B cell (primary cell): Measurements from ENCODE around the gene PFDN1.

ENCODE experiments used
- EZH2 ChIP-seq: IDR thresholded peaks from 2 replicates; pipeline ENCODE4 v1.6.1; 2012; ENCODE audit warnings: borderline replicate concordance, low read depth, mild to moderate bottlenecking, moderate library complexity, low read length; ENCODE audit not compliant: insufficient read depth, poor library complexity, severe bottlenecking
- TF ChIP-seq, protein P1 (sequence below): fragments of 200-600 bp; IDR thresholded peaks from one replicate; pipeline ENCODE4 v1.8.0; 2022; ENCODE audit warnings: antibody characterized with exemption, mild to moderate bottlenecking

GRCh38 chr5:140317859-140318258, 15.0 kb upstream of the PFDN1 start:
- TF ChIP-seq, protein P1, sequence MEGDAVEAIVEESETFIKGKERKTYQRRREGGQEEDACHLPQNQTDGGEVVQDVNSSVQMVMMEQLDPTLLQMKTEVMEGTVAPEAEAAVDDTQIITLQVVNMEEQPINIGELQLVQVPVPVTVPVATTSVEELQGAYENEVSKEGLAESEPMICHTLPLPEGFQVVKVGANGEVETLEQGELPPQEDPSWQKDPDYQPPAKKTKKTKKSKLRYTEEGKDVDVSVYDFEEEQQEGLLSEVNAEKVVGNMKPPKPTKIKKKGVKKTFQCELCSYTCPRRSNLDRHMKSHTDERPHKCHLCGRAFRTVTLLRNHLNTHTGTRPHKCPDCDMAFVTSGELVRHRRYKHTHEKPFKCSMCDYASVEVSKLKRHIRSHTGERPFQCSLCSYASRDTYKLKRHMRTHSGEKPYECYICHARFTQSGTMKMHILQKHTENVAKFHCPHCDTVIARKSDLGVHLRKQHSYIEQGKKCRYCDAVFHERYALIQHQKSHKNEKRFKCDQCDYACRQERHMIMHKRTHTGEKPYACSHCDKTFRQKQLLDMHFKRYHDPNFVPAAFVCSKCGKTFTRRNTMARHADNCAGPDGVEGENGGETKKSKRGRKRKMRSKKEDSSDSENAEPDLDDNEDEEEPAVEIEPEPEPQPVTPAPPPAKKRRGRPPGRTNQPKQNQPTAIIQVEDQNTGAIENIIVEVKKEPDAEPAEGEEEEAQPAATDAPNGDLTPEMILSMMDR: no peak
- no peak for TF ChIP-seq EZH2
